Measurements from ENCODE around the gene XYLT1. TPM values are rescaled to one million over a fixed set of nuclear protein-coding genes. Genes with fewer than 3 reads are reported as not detected.

Gene XYLT1
- total RNA-seq, 1 experiment from 2014 or later: 1.7 TPM

DNA sequence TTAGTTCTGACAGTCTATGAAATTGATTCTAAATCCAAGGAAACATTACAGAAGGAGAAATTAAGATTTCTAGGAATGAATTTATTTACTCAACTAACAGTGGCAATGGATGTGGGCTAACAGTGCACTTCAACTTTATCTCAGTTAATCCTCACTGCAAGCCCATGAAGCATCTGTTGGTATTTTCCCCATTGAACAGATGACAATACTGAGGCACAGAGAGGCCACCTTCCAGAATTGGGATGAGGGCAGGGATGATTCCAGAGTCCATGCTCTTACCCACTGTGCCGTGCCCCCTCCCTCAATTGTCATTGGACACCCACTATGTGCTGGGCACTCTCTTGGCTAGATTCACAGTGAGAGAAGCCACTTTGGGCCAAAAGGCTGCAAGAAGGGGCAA, 89.0 kb downstream of the XYLT1 start:
- peaks cover 50% of the 10 kb centered on the region; the same call in 1 of the 2 replicates for H3K27me3 ChIP-seq (ENCODE audit: insufficient read depth, low read depth)
- H3K4me1 ChIP-seq (replicated peaks; ENCODE audit: insufficient read depth): no peaks in the 10 kb centered on the region
- H3K27ac ChIP-seq: no peak overlapping the region
- POLR2A ChIA-PET (ENCODE audit: unreplicated experiment): no interaction called here
- no TSS peak for BruUV-seq (replicated peaks)
- no peak for DNase-seq
- no peaks in the 10 kb centered on the region for H3K9me2 ChIP-seq (ENCODE audit: insufficient read depth)
- no peaks in the 10 kb centered on the region for H3K36me3 ChIP-seq (ENCODE audit: low read depth)
- H3F3A ChIP-seq (ENCODE audit: insufficient read depth, low read depth): no peaks in the 10 kb centered on the region
- H3K9me3 ChIP-seq (ENCODE audit: insufficient read depth, low read depth): no peaks in the 10 kb centered on the region
- no peak overlapping the region for H2AFZ ChIP-seq
- no peaks in the 10 kb centered on the region for H3K79me2 ChIP-seq (ENCODE audit: low read depth)
- intact Hi-C loops (cut with micrococcal nuclease; ENCODE audit: unreplicated experiment): no loop called here
- no peak overlapping the region for H3K4me3 ChIP-seq
- TF ChIP-seq, protein P1, sequence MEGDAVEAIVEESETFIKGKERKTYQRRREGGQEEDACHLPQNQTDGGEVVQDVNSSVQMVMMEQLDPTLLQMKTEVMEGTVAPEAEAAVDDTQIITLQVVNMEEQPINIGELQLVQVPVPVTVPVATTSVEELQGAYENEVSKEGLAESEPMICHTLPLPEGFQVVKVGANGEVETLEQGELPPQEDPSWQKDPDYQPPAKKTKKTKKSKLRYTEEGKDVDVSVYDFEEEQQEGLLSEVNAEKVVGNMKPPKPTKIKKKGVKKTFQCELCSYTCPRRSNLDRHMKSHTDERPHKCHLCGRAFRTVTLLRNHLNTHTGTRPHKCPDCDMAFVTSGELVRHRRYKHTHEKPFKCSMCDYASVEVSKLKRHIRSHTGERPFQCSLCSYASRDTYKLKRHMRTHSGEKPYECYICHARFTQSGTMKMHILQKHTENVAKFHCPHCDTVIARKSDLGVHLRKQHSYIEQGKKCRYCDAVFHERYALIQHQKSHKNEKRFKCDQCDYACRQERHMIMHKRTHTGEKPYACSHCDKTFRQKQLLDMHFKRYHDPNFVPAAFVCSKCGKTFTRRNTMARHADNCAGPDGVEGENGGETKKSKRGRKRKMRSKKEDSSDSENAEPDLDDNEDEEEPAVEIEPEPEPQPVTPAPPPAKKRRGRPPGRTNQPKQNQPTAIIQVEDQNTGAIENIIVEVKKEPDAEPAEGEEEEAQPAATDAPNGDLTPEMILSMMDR (conservative IDR thresholded peaks at IDR 0.05): no peak
- no peak for TF ChIP-seq EZH2 (IDR thresholded peaks at IDR 0.05; ENCODE audit: low read depth)
- H3K4me2 ChIP-seq: no peak overlapping the region
- no peaks in the 10 kb centered on the region for H4K20me1 ChIP-seq (ENCODE audit: insufficient read depth)
- CTCF ChIA-PET: no interaction called here

DNA sequence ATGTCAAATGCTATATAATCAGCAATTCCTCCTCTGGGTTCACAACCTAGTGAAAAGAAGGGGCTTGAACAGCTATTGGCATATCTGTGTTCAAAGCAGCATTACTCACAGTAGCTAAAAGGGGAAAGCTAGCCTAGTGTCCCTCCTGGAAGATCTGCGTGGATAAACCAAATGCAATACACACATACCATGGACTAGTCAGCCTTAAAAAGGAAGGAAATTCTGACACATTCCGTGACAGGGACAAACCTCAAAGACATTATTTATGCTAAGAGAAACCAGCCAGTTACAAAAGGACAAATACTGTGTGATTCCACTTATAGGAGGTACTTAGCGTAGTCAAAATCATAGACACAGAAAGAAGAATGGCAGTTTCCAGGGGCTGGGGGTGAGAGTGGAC, 90.1 kb downstream of the XYLT1 start:
- Histone ChIP-seq H3K4me3 (no peak overlapping the region), H3K36me3 (ENCODE audit: low read depth) (no peaks in the 10 kb centered on the region), H4K20me1 (ENCODE audit: insufficient read depth) (no peaks in the 10 kb centered on the region), H2AFZ (no peak overlapping the region), H3K4me1 (replicated peaks; ENCODE audit: insufficient read depth) (no peaks in the 10 kb centered on the region), H3K9me3 (ENCODE audit: insufficient read depth, low read depth) (no peaks in the 10 kb centered on the region), H3K79me2 (ENCODE audit: low read depth) (no peaks in the 10 kb centered on the region), H3K27me3 (ENCODE audit: insufficient read depth, low read depth) (peaks cover 47% of the 10 kb centered on the region; the same call in 1 of the 2 replicates), H3F3A (ENCODE audit: insufficient read depth, low read depth) (no peaks in the 10 kb centered on the region), H3K27ac (no peak overlapping the region), H3K9me2 (ENCODE audit: insufficient read depth) (no peaks in the 10 kb centered on the region), H3K4me2 (no peak overlapping the region)
- no peak for TF ChIP-seq EZH2 (IDR thresholded peaks at IDR 0.05; ENCODE audit: low read depth)
- TF ChIP-seq, protein P1 (conservative IDR thresholded peaks at IDR 0.05): no peak
- no peak for DNase-seq
- ChIA-PET POLR2A (ENCODE audit: unreplicated experiment) (no interaction called here), CTCF (no interaction called here)
- no TSS peak for BruUV-seq (replicated peaks)
- intact Hi-C loops (cut with micrococcal nuclease; ENCODE audit: unreplicated experiment): no loop called here

DNA sequence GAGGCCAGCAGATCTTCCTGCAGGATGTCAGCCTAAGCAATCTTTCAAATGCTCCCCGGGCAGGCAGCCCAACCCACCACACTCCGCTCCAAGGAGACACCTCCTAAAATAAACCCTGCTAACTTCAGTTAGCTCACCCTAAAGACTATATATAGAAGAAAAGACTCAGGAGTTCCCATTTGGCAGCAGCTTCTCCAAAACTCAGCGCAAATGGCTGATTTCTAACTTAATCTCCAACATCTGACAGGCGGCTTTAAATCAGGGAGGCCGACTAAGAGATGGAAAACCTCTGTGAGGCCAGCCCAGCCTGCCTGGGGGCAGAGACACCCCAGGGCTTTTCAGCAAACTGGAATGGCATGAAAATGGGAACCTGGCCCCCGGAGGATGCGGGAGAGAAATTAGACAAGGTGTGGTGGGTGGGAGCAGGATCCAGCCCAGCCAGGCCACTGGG, 91.6 kb downstream of the XYLT1 start:
- Histone ChIP-seq H3K79me2 (ENCODE audit: low read depth) (no peaks in the 10 kb centered on the region), H3K27me3 (ENCODE audit: insufficient read depth, low read depth) (peaks cover 40% of the 10 kb centered on the region; the same call in 1 of the 2 replicates), H3F3A (ENCODE audit: insufficient read depth, low read depth) (no peaks in the 10 kb centered on the region), H3K4me3 (no peak overlapping the region), H3K36me3 (ENCODE audit: low read depth) (no peaks in the 10 kb centered on the region), H3K9me2 (ENCODE audit: insufficient read depth) (no peaks in the 10 kb centered on the region), H2AFZ (no peak overlapping the region), H3K4me2 (no peak overlapping the region), H3K27ac (no peak overlapping the region), H4K20me1 (ENCODE audit: insufficient read depth) (no peaks in the 10 kb centered on the region), H3K4me1 (replicated peaks; ENCODE audit: insufficient read depth) (no peaks in the 10 kb centered on the region), H3K9me3 (ENCODE audit: insufficient read depth, low read depth) (no peaks in the 10 kb centered on the region)
- intact Hi-C loops (cut with micrococcal nuclease; ENCODE audit: unreplicated experiment): no loop called here
- TF ChIP-seq EZH2 (IDR thresholded peaks at IDR 0.05; ENCODE audit: low read depth): no peak
- TF ChIP-seq, protein P1 (conservative IDR thresholded peaks at IDR 0.05): no peak
- POLR2A ChIA-PET (ENCODE audit: unreplicated experiment): no interaction called here
- CTCF ChIA-PET: no interaction called here
- BruUV-seq (replicated peaks): no TSS peak
- DNase-seq: no peak

All from PC-9 (cell line).